Vagina (tissue), 2 donors: Measurements from ENCODE around the gene WWC2. TPM values are rescaled to one million over a fixed set of nuclear protein-coding genes. Genes with fewer than 3 reads are reported as not detected.
A peak's percentile ranks its signal among the peaks of the same experiment; 100 is the strongest.

ENCODE experiments used
- DNase-seq, 2 donors: peaks; one replicate each; pipeline ENCODE4 v3.0.0-alpha.2; 2017; ENCODE audit errors: extremely low spot score in 2 of 2
- H3K27ac ChIP-seq: fragments of 200-600 bp; sonication (generic); one replicate; pipeline ENCODE4 v1.5.1; 2019
- H3K27me3 ChIP-seq: fragments of 200-600 bp; sonication (generic); one replicate; pipeline ENCODE4 v1.5.1; 2019
- H3K36me3 ChIP-seq, 2 donors: fragments of 200-600 bp; sonication (generic); one replicate each; pipeline ENCODE4 v1.5.1; 2017 to 2019
- H3K4me1 ChIP-seq: fragments of 200-600 bp; sonication (generic); one replicate; pipeline ENCODE4 v1.5.1; 2019
- H3K4me3 ChIP-seq, 2 donors: fragments of 200-600 bp; sonication (generic); 1 replicate in 1 of 2; 2 replicates in 1 of 2; pipeline ENCODE4 v1.5.1; 2016 to 2019
- H3K9me3 ChIP-seq: fragments of 200-600 bp; sonication (generic); one replicate; pipeline ENCODE4 v1.5.1; 2019
- CTCF ChIP-seq, 3 experiments: fragments of 450-650 bp in 2 of 3; fragments of 200-600 bp in 1 of 3; sonication (generic) in 1 of 3; IDR thresholded peaks; one replicate each; pipeline ENCODE4 v1.5.1; 2017 to 2019; ENCODE audit warnings: antibody characterized with exemption in 3 of 3, mild to moderate bottlenecking in 2 of 3, moderate library complexity in 2 of 3
- POLR2A ChIP-seq, 2 donors: fragments of 450-650 bp; IDR thresholded peaks; one replicate each; pipeline ENCODE4 v1.6.1; 2017; ENCODE audit warnings: antibody characterized with exemption in 2 of 2, mild to moderate bottlenecking in 2 of 2, moderate library complexity in 2 of 2
- POLR2AphosphoS5 ChIP-seq, 2 donors: sonication (generic); formaldehyde crosslinking; IDR thresholded peaks; one replicate each; pipeline ENCODE4 v1.9.0; 2017; ENCODE audit warnings: antibody characterized with exemption in 2 of 2, mild to moderate bottlenecking in 2 of 2, low read depth in 1 of 2; ENCODE audit not compliant: insufficient read depth in 1 of 2
- intact Hi-C: fragments of 100-400 bp; cut with DNase I; formaldehyde crosslinking; loops from one replicate; pipeline ENCODE4 v1.15.1; 2023
- total RNA-seq: library from RNA; depleted of rRNA; stranded (reverse); fragments of >200 nt; gene quantifications from one replicate; pipeline ENCODE4 v1.2.3, GENCODE V29; 2016

Gene WWC2
- total RNA-seq, 1 donor from 2014 or later: 24.3 TPM

GRCh38 chr4:183256343-183256742 is 157.3 kb downstream of the WWC2 start:
- TF ChIP-seq CTCF (IDR thresholded peaks at IDR 0.05) (no peak), POLR2AphosphoS5 (IDR thresholded peaks at IDR 0.05; ENCODE audit: insufficient read depth in 1 of 2, low read depth in 1 of 2) (no peak), POLR2A (IDR thresholded peaks at IDR 0.05) (no peak)

GRCh38 chr4:183256756-183257385 is 157.8 kb downstream of the WWC2 start:
- peak overlapping the region; percentile 37 for H3K27ac ChIP-seq
- DNase-seq: no peak
- intact Hi-C loops: loop anchor here (5.0 kb wide), 1 partner anchor 185 kb away; no protein-coding TSS in a partner anchor
- peaks cover 28% of the 10 kb centered on the region for H3K4me1 ChIP-seq
- H3K4me3 ChIP-seq: no peak overlapping the region
- H3K9me3 ChIP-seq: no peaks in the 10 kb centered on the region
- TF ChIP-seq POLR2AphosphoS5 (IDR thresholded peaks at IDR 0.05; ENCODE audit: insufficient read depth in 1 of 2, low read depth in 1 of 2): no peak
- peak; percentile 13 to 75 (median 69) for TF ChIP-seq CTCF (IDR thresholded peaks at IDR 0.05)
- peaks cover 0 to 9% of the 10 kb centered on the region in 2 donors for H3K36me3 ChIP-seq
- no peaks in the 10 kb centered on the region for H3K27me3 ChIP-seq

More at GRCh38 chr4:183256343-183256742, 157.3 kb downstream of the WWC2 start:
- H3K9me3 ChIP-seq: no peaks in the 10 kb centered on the region
- DNase-seq: no peak
- no peaks in the 10 kb centered on the region for H3K27me3 ChIP-seq
- peaks cover 0 to 9% of the 10 kb centered on the region in 2 donors for H3K36me3 ChIP-seq
- H3K4me1 ChIP-seq: peaks cover 27% of the 10 kb centered on the region
- H3K27ac ChIP-seq: peak overlapping the region; percentile 37
- intact Hi-C loops: loop anchor here (5.0 kb wide), 1 partner anchor 184 kb away; no protein-coding TSS in a partner anchor
- no peak overlapping the region for H3K4me3 ChIP-seq

- Histone ChIP-seq H3K27me3 (no peaks in the 10 kb centered on the region), H3K9me3 (no peaks in the 10 kb centered on the region), H3K4me1 (peaks cover 33% of the 10 kb centered on the region), H3K27ac (no peak overlapping the region), H3K36me3 (peaks cover 0 to 9% of the 10 kb centered on the region in 2 donors), H3K4me3 (no peak overlapping the region)
- TF ChIP-seq POLR2AphosphoS5 (IDR thresholded peaks at IDR 0.05; ENCODE audit: insufficient read depth in 1 of 2, low read depth in 1 of 2): no peak
- TF ChIP-seq POLR2A (IDR thresholded peaks at IDR 0.05): no peak
- TF ChIP-seq CTCF (IDR thresholded peaks at IDR 0.05): no peak
- intact Hi-C loops: loop anchor here (5.0 kb wide), 1 partner anchor 186 kb away; no protein-coding TSS in a partner anchor
- no peak for DNase-seq
Observed at GRCh38 chr4:183257808-183258207, 158.8 kb downstream of the WWC2 start.

- TF ChIP-seq POLR2A (IDR thresholded peaks at IDR 0.05) (no peak), POLR2AphosphoS5 (IDR thresholded peaks at IDR 0.05; ENCODE audit: insufficient read depth in 1 of 2, low read depth in 1 of 2) (no peak), CTCF (IDR thresholded peaks at IDR 0.05) (no peak)
- H3K36me3 ChIP-seq: peaks cover 0 to 9% of the 10 kb centered on the region in 2 donors
- H3K9me3 ChIP-seq: no peaks in the 10 kb centered on the region
- DNase-seq: no peak
- H3K4me3 ChIP-seq: no peak overlapping the region
- no peak overlapping the region for H3K27ac ChIP-seq
- peaks cover 18% of the 10 kb centered on the region for H3K4me1 ChIP-seq
- no peaks in the 10 kb centered on the region for H3K27me3 ChIP-seq
- intact Hi-C loops: loop anchor here (5.0 kb wide), 1 partner anchor 323 kb away; no protein-coding TSS in a partner anchor
Observed at GRCh38 chr4:183260491-183261151, 161.6 kb downstream of the WWC2 start.
